GM19395 (cell line): Measurements from ENCODE around the gene MLXIPL.
"Not testable (repeated sequence)": the region's sequence is repeated elsewhere in the genome, so short reads cannot be mapped to it uniquely, and the experiment has no call there.

ENCODE experiments used
- ATAC-seq: cut with Tn5 transposase; IDR thresholded peaks from one replicate; pipeline ENCODE4 v1.9.1; 2021; ENCODE audit warnings: mild to moderate bottlenecking, moderate library complexity; ENCODE audit not compliant: unreplicated experiment

MLXIPL gene

GRCh38 chr7:73556208-73557107, 67.9 kb downstream of the MLXIPL start:
- no peak for ATAC-seq

GRCh38 chr7:73555411-73555982, 68.8 kb downstream of the MLXIPL start:
- ATAC-seq: no peak

- not testable (repeated sequence) for ATAC-seq
These were observed 74.2 kb downstream of the MLXIPL start for GRCh38 chr7:73550093-73550492.

- ATAC-seq: no peak
These were observed 75.1 kb downstream of the MLXIPL start for GRCh38 chr7:73549176-73549575.

GRCh38 chr7:73547841-73548240, 76.5 kb downstream of the MLXIPL start:
- no peak for ATAC-seq

DNA sequence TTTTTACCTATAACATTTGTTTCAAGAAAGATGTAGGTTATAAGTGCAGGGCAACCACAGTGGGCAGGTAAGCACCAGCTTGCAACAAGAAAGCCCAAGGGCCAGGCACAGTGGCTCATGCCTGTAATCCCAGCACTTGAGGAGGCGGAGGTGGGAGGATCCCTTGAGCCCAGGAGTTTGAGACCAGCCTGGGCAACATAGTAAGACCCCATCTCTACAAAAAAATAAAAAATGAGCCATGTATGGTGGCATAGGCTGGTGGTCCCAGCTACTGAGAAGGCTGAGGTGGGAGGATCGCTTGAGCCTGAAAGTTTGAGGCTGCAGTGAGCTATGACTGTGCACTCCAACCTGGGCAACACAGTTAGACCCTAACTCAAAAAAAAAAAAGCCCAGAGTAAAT, 79.6 kb downstream of the MLXIPL start:
- ATAC-seq: no peak
